ENCODE data around the gene RPLP1. TPM values are rescaled to one million over a fixed set of nuclear protein-coding genes. Genes with fewer than 3 reads are reported as not detected.

Gene RPLP1
- total and polyA plus RNA-seq, 4 donors: 45.2 to 765 (median 319) TPM

GRCh38 chr15:69466733-69467132 lies 14.1 kb downstream of the RPLP1 start:
- TF ChIP-seq, protein P1, sequence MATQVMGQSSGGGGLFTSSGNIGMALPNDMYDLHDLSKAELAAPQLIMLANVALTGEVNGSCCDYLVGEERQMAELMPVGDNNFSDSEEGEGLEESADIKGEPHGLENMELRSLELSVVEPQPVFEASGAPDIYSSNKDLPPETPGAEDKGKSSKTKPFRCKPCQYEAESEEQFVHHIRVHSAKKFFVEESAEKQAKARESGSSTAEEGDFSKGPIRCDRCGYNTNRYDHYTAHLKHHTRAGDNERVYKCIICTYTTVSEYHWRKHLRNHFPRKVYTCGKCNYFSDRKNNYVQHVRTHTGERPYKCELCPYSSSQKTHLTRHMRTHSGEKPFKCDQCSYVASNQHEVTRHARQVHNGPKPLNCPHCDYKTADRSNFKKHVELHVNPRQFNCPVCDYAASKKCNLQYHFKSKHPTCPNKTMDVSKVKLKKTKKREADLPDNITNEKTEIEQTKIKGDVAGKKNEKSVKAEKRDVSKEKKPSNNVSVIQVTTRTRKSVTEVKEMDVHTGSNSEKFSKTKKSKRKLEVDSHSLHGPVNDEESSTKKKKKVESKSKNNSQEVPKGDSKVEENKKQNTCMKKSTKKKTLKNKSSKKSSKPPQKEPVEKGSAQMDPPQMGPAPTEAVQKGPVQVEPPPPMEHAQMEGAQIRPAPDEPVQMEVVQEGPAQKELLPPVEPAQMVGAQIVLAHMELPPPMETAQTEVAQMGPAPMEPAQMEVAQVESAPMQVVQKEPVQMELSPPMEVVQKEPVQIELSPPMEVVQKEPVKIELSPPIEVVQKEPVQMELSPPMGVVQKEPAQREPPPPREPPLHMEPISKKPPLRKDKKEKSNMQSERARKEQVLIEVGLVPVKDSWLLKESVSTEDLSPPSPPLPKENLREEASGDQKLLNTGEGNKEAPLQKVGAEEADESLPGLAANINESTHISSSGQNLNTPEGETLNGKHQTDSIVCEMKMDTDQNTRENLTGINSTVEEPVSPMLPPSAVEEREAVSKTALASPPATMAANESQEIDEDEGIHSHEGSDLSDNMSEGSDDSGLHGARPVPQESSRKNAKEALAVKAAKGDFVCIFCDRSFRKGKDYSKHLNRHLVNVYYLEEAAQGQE (IDR thresholded peaks at IDR 0.05): no peak
- TF ChIP-seq, protein P2, sequence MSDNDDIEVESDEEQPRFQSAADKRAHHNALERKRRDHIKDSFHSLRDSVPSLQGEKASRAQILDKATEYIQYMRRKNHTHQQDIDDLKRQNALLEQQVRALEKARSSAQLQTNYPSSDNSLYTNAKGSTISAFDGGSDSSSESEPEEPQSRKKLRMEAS (IDR thresholded peaks at IDR 0.05): no peak
- no peak for TF ChIP-seq JUND (IDR thresholded peaks at IDR 0.05)
- TF ChIP-seq GABPA (IDR thresholded peaks at IDR 0.05 in 1 of 2, conservative IDR thresholded peaks at IDR 0.05 in 1 of 2): no peak
- no peak for TF ChIP-seq HNF4G (IDR thresholded peaks at IDR 0.05)
- TF ChIP-seq RAD21 (IDR thresholded peaks at IDR 0.05): no peak
- no peak for TF ChIP-seq NR2F2 (IDR thresholded peaks at IDR 0.05)
- no peak for TF ChIP-seq ZBTB33 (IDR thresholded peaks at IDR 0.05)
- no peak for TF ChIP-seq HNF4A (conservative IDR thresholded peaks at IDR 0.05)
- TF ChIP-seq TAF1 (conservative IDR thresholded peaks at IDR 0.05): no peak
- no peak for TF ChIP-seq RXRA (IDR thresholded peaks at IDR 0.05)
- TF ChIP-seq, protein P3, sequence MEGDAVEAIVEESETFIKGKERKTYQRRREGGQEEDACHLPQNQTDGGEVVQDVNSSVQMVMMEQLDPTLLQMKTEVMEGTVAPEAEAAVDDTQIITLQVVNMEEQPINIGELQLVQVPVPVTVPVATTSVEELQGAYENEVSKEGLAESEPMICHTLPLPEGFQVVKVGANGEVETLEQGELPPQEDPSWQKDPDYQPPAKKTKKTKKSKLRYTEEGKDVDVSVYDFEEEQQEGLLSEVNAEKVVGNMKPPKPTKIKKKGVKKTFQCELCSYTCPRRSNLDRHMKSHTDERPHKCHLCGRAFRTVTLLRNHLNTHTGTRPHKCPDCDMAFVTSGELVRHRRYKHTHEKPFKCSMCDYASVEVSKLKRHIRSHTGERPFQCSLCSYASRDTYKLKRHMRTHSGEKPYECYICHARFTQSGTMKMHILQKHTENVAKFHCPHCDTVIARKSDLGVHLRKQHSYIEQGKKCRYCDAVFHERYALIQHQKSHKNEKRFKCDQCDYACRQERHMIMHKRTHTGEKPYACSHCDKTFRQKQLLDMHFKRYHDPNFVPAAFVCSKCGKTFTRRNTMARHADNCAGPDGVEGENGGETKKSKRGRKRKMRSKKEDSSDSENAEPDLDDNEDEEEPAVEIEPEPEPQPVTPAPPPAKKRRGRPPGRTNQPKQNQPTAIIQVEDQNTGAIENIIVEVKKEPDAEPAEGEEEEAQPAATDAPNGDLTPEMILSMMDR (IDR thresholded peaks at IDR 0.05; ENCODE audit: low read depth, low read length, missing input control): no peak
- no peak for TF ChIP-seq SP1 (IDR thresholded peaks at IDR 0.05)
- TF ChIP-seq FOXA2 (IDR thresholded peaks at IDR 0.05): no peak
- TF ChIP-seq FOXA1 (IDR thresholded peaks at IDR 0.05): no peak
- no peak for TF ChIP-seq EGR1 (IDR thresholded peaks at IDR 0.05; ENCODE audit: low read depth in 2 of 2)
- H3K4me1 ChIP-seq (ENCODE audit: control insufficient read depth in 4 of 4, insufficient read depth in 4 of 4, low read length in 3 of 4): peaks cover 0 to 17% (median 6%) of the 10 kb centered on the region in 4 donors
- no peak overlapping the region for H3K9ac ChIP-seq (ENCODE audit: low read depth in 1 of 2, low read length in 2 of 2)
- no peaks in the 10 kb centered on the region for H3K36me3 ChIP-seq (ENCODE audit: control insufficient read depth in 4 of 4, insufficient read depth in 3 of 4, low read depth in 1 of 4, low read length in 3 of 4)
- 58% methylated on average over 2 of the region's 2 CpGs for WGBS
- no peaks in the 10 kb centered on the region for H3K9me3 ChIP-seq (ENCODE audit: control insufficient read depth in 4 of 4, low read length in 3 of 4)
- DNase-seq (ENCODE audit: low spot score): no peak
- no peak overlapping the region for H3K27ac ChIP-seq (ENCODE audit: low read depth in 1 of 2, low read length in 2 of 2)
- H3K4me3 ChIP-seq (ENCODE audit: low read depth in 1 of 3, low read length in 3 of 3): no peak overlapping the region
- no peaks in the 10 kb centered on the region for H3K27me3 ChIP-seq (ENCODE audit: control insufficient read depth in 4 of 4, insufficient read depth in 4 of 4, low read length in 3 of 4)

DNA sequence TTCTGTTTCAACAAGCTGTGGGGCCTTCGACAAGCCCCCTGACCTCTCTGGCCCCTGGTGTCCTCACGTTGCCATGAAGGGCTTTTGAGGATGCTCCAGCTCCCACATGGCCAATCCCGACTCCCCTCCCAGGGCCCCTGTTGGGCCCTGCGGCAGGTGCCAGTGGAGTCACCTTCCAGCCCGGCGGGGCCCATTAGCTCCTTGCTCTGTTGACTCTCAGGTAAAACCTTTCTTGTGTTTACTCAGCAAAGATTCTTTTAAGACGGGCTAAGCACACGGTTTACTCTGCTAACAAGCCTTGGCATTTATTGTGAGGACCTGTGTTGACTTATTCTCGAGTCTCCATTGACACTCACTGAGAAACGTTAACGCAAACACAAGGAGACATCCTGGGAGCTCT lies 15.0 kb downstream of the RPLP1 start:
- Histone ChIP-seq H3K27me3 (ENCODE audit: control insufficient read depth in 4 of 4, insufficient read depth in 4 of 4, low read length in 3 of 4) (no peaks in the 10 kb centered on the region), H3K9ac (ENCODE audit: low read depth in 1 of 2, low read length in 2 of 2) (no peak overlapping the region), H3K27ac (ENCODE audit: low read depth in 1 of 2, low read length in 2 of 2) (no peak overlapping the region), H3K36me3 (ENCODE audit: control insufficient read depth in 4 of 4, insufficient read depth in 3 of 4, low read depth in 1 of 4, low read length in 3 of 4) (no peaks in the 10 kb centered on the region), H3K4me1 (ENCODE audit: control insufficient read depth in 4 of 4, insufficient read depth in 4 of 4, low read length in 3 of 4) (peaks cover 0 to 9% (median 3%) of the 10 kb centered on the region in 4 donors), H3K4me3 (ENCODE audit: low read depth in 1 of 3, low read length in 3 of 3) (no peak overlapping the region), H3K9me3 (ENCODE audit: control insufficient read depth in 4 of 4, low read length in 3 of 4) (no peaks in the 10 kb centered on the region)
- 70% methylated on average over 11 of the region's 11 CpGs for WGBS
- DNase-seq (ENCODE audit: low spot score): no peak
- TF ChIP-seq ZBTB33 (IDR thresholded peaks at IDR 0.05): no peak
- no peak for TF ChIP-seq FOXA2 (IDR thresholded peaks at IDR 0.05)
- no peak for TF ChIP-seq HNF4G (IDR thresholded peaks at IDR 0.05)
- no peak for TF ChIP-seq TAF1 (conservative IDR thresholded peaks at IDR 0.05)
- no peak for TF ChIP-seq JUND (IDR thresholded peaks at IDR 0.05)
- no peak for TF ChIP-seq RXRA (IDR thresholded peaks at IDR 0.05)
- TF ChIP-seq, protein P3 (IDR thresholded peaks at IDR 0.05; ENCODE audit: low read depth, low read length, missing input control): no peak
- TF ChIP-seq, protein P2 (IDR thresholded peaks at IDR 0.05): no peak
- no peak for TF ChIP-seq GABPA (IDR thresholded peaks at IDR 0.05 in 1 of 2, conservative IDR thresholded peaks at IDR 0.05 in 1 of 2)
- no peak for TF ChIP-seq FOXA1 (IDR thresholded peaks at IDR 0.05)
- no peak for TF ChIP-seq EGR1 (IDR thresholded peaks at IDR 0.05; ENCODE audit: low read depth in 2 of 2)
- TF ChIP-seq NR2F2 (IDR thresholded peaks at IDR 0.05): no peak
